CD4-positive, CD25-positive, alpha-beta regulatory T cell (primary cell): ENCODE measurements around the gene CALHM3. TPM values are rescaled to one million over a fixed set of nuclear protein-coding genes. Genes with fewer than 3 reads are reported as not detected.

Experiments used
- ATAC-seq, 2 donors: fragments of 150-1000 bp; cut with Tn5 transposase; one replicate each; pipeline ENCODE4 v1.10.0; 2021; ENCODE audit warnings: low read depth in 2 of 2, moderate number of reproducible peaks in 2 of 2, moderate library complexity in 1 of 2
- DNase-seq, 3 donors: peaks; one replicate each; pipeline versions ENCODE4 v3.0.0 to v3.0.0-alpha.2; 2012 to 2022; ENCODE audit warnings: mixed read lengths in 1 of 3
- H3K27ac ChIP-seq: one replicate; pipeline ENCODE4 v1.7.0; 2013; ENCODE audit warnings: mild to moderate bottlenecking, low read length; ENCODE audit not compliant: insufficient read depth, poor library complexity, severe bottlenecking
- H3K27me3 ChIP-seq: one replicate; pipeline ENCODE4 v1.7.0; 2013; ENCODE audit warnings: low read length; ENCODE audit not compliant: control insufficient read depth, insufficient read depth
- H3K36me3 ChIP-seq: one replicate; pipeline ENCODE4 v1.7.0; 2013; ENCODE audit warnings: mild to moderate bottlenecking, low read length, moderate library complexity; ENCODE audit not compliant: control insufficient read depth, insufficient read depth
- H3K4me1 ChIP-seq: 2 replicates; pipeline ENCODE4 v1.7.0; 2013; ENCODE audit warnings: mild to moderate bottlenecking, low read length; ENCODE audit not compliant: insufficient read depth, control insufficient read depth, poor library complexity, severe bottlenecking
- H3K4me3 ChIP-seq: one replicate; pipeline ENCODE4 v1.7.0; 2013; ENCODE audit warnings: low read depth, mild to moderate bottlenecking, low read length, moderate library complexity
- H3K9me3 ChIP-seq, 2 experiments: 1 replicate in 1 of 2; 2 replicates in 1 of 2; pipeline ENCODE4 v1.7.0; 2013; ENCODE audit warnings: low read length in 2 of 2, mild to moderate bottlenecking in 1 of 2, moderate library complexity in 1 of 2; ENCODE audit not compliant: control insufficient read depth in 2 of 2
- H3K27ac Mint-ChIP-seq, 3 donors: one replicate each; pipeline ENCODE4 v1.8.0; 2020 to 2022; ENCODE audit warnings: mild to moderate bottlenecking in 3 of 3, mixed read lengths in 3 of 3, moderate library complexity in 2 of 3
- H3K27me3 Mint-ChIP-seq: one replicate; pipeline ENCODE4 v1.8.0; 2022; ENCODE audit warnings: mild to moderate bottlenecking, mixed read lengths
- H3K36me3 Mint-ChIP-seq: one replicate; pipeline ENCODE4 v1.8.0; 2020; ENCODE audit warnings: mixed read lengths
- H3K4me1 Mint-ChIP-seq, 4 donors: one replicate each; pipeline ENCODE4 v1.8.0; 2020 to 2022; ENCODE audit warnings: mixed read lengths in 4 of 4, mild to moderate bottlenecking in 1 of 4
- H3K4me3 Mint-ChIP-seq, 4 donors: one replicate each; pipeline ENCODE4 v1.8.0; 2020 to 2022; ENCODE audit warnings: mild to moderate bottlenecking in 4 of 4, mixed read lengths in 4 of 4, moderate library complexity in 3 of 4
- H3K9me3 Mint-ChIP-seq, 7 donors: one replicate each; pipeline ENCODE4 v1.8.0; 2020 to 2022; ENCODE audit warnings: mixed read lengths in 7 of 7, mild to moderate bottlenecking in 3 of 7, moderate library complexity in 2 of 7
- polyA plus RNA-seq, 4 donors: library from polyadenylated mRNA; unstranded; fragments of 300-500 nt; fragmentation: Illumina TruSeq; gene quantifications; one replicate each; pipeline ENCODE4 v1.2.3, GENCODE V29; 2021
- total RNA-seq: library from RNA; stranded (reverse); gene quantifications from one replicate; pipeline ENCODE4 v1.2.3, GENCODE V29; 2022

CALHM3 gene
- total and polyA plus RNA-seq, 5 donors from 2014 or later = not detected

- H3K27me3 ChIP-seq = peaks cover 12% of the 10 kb centered on the region
- no peaks in the 10 kb centered on the region for H3K9me3 ChIP-seq
- no peaks in the 10 kb centered on the region for H3K36me3 ChIP-seq
- Mint-ChIP-seq H3K4me1 (peaks cover 0 to 6% (median 4%) of the 10 kb centered on the region in 4 donors), H3K27ac (peak overlapping the region in 1 of 3 donors; percentile 45), H3K27me3 (peaks cover 43% of the 10 kb centered on the region), H3K9me3 (peaks cover 0 to 4% (median 0%) of the 10 kb centered on the region in 7 donors), H3K4me3 (no peak overlapping the region), H3K36me3 (no peaks in the 10 kb centered on the region)
- H3K4me1 ChIP-seq = no peaks in the 10 kb centered on the region
- H3K4me3 ChIP-seq = no peak overlapping the region
- H3K27ac ChIP-seq = no peak overlapping the region
- ATAC-seq (no peak), DNase-seq (no peak)
Observed at GRCh38 chr10:103500481-103500880, 21.4 kb upstream of the CALHM3 start.

- Histone ChIP-seq H3K36me3 (no peaks in the 10 kb centered on the region), H3K4me3 (no peak overlapping the region), H3K4me1 (no peaks in the 10 kb centered on the region), H3K27ac (no peak overlapping the region), H3K9me3 (no peaks in the 10 kb centered on the region), H3K27me3 (peaks cover 16% of the 10 kb centered on the region)
- ATAC-seq = no peak
- peaks cover 49% of the 10 kb centered on the region for H3K27me3 Mint-ChIP-seq
- no peak overlapping the region for H3K27ac Mint-ChIP-seq
- peaks cover 0 to 6% (median 4%) of the 10 kb centered on the region in 4 donors for H3K4me1 Mint-ChIP-seq
- H3K36me3 Mint-ChIP-seq = no peaks in the 10 kb centered on the region
- no peak for DNase-seq
- H3K9me3 Mint-ChIP-seq = peaks cover 0 to 4% (median 0%) of the 10 kb centered on the region in 7 donors
- peak overlapping the region in 1 of 4 donors; percentile 27 for H3K4me3 Mint-ChIP-seq
Observed at GRCh38 chr10:103499881-103500280, 20.8 kb upstream of the CALHM3 start.

GRCh38 chr10:103498936-103499638 lies 20.0 kb upstream of the CALHM3 start:
- H3K9me3 Mint-ChIP-seq = peaks cover 0 to 1% (median 0%) of the 10 kb centered on the region in 7 donors

GRCh38 chr10:103497161-103497915 lies 18.3 kb upstream of the CALHM3 start:
- Histone ChIP-seq H3K36me3 (no peaks in the 10 kb centered on the region), H3K4me3 (no peak overlapping the region), H3K9me3 (no peaks in the 10 kb centered on the region), H3K4me1 (peaks cover 10% of the 10 kb centered on the region), H3K27me3 (peaks cover 22% of the 10 kb centered on the region), H3K27ac (no peak overlapping the region)
- peaks cover 56% of the 10 kb centered on the region for H3K27me3 Mint-ChIP-seq
- no peak overlapping the region for H3K27ac Mint-ChIP-seq
- H3K36me3 Mint-ChIP-seq = no peaks in the 10 kb centered on the region
- ATAC-seq = no peak
- H3K4me1 Mint-ChIP-seq = peaks cover 0 to 17% (median 3%) of the 10 kb centered on the region in 4 donors
- no peak for DNase-seq
- H3K4me3 Mint-ChIP-seq = peak overlapping the region in 1 of 4 donors; percentile 32
- H3K9me3 Mint-ChIP-seq = peaks cover 0 to 2% (median 0%) of the 10 kb centered on the region in 7 donors

More at GRCh38 chr10:103498936-103499638, 20.0 kb upstream of the CALHM3 start:
- peaks cover 51% of the 10 kb centered on the region for H3K27me3 Mint-ChIP-seq
- H3K27ac Mint-ChIP-seq = no peak overlapping the region
- Histone ChIP-seq H3K27ac (no peak overlapping the region), H3K36me3 (no peaks in the 10 kb centered on the region), H3K9me3 (no peaks in the 10 kb centered on the region), H3K4me3 (no peak overlapping the region), H3K4me1 (peaks cover 5% of the 10 kb centered on the region), H3K27me3 (peaks cover 19% of the 10 kb centered on the region)
- no peak overlapping the region for H3K4me3 Mint-ChIP-seq
- ATAC-seq = no peak
- H3K4me1 Mint-ChIP-seq = peaks cover 0 to 9% (median 1%) of the 10 kb centered on the region in 4 donors
- H3K36me3 Mint-ChIP-seq = no peaks in the 10 kb centered on the region
- DNase-seq = no peak

DNA sequence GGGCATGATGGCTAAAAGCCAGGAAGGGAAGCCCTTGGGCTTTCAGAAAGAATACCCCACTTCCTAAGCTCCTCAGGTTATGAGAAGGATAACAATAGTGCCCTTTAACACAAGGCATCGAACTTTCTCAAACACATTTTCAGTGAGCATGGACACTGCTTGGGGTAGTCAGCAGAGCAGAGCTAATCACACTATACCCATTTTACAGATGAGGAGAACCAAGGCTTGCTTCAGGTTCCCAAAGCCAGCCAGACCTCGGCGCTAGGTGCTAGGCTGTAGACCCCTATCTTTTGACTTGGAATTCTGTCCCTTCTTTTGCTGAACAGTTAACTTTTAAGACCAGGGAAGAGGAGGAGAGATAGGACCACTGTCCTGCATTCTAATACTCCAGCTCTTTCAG lies 16.3 kb upstream of the CALHM3 start:
- H3K36me3 Mint-ChIP-seq = no peaks in the 10 kb centered on the region
- no peak overlapping the region for H3K4me3 ChIP-seq
- peaks cover 0 to 2% (median 0%) of the 10 kb centered on the region in 7 donors for H3K9me3 Mint-ChIP-seq
- DNase-seq (no peak), ATAC-seq (no peak)
- peaks cover 55% of the 10 kb centered on the region for H3K27me3 Mint-ChIP-seq
- H3K27me3 ChIP-seq = peaks cover 22% of the 10 kb centered on the region
- no peaks in the 10 kb centered on the region for H3K36me3 ChIP-seq
- peaks cover 17% of the 10 kb centered on the region for H3K4me1 ChIP-seq
- H3K27ac Mint-ChIP-seq = no peak overlapping the region
- H3K4me3 Mint-ChIP-seq = peak overlapping the region in 3 of 4 donors; percentile 66 to 88 (median 68)
- H3K4me1 Mint-ChIP-seq = peaks cover 0 to 35% (median 5%) of the 10 kb centered on the region in 4 donors
- no peaks in the 10 kb centered on the region for H3K9me3 ChIP-seq
- no peak overlapping the region for H3K27ac ChIP-seq

GRCh38 chr10:103493916-103494877 lies 15.2 kb upstream of the CALHM3 start:
- H3K4me1 Mint-ChIP-seq = peaks cover 0 to 39% (median 7%) of the 10 kb centered on the region in 4 donors
- ATAC-seq (peak; percentile 29 to 37), DNase-seq (peak in 1 of 3 donors; percentile 41)
- H3K27me3 Mint-ChIP-seq = peaks cover 44% of the 10 kb centered on the region
- H3K9me3 Mint-ChIP-seq = peaks cover 0 to 2% (median 0%) of the 10 kb centered on the region in 7 donors
- Histone ChIP-seq H3K27ac (no peak overlapping the region), H3K4me1 (peaks cover 17% of the 10 kb centered on the region), H3K36me3 (no peaks in the 10 kb centered on the region), H3K9me3 (no peaks in the 10 kb centered on the region), H3K4me3 (no peak overlapping the region), H3K27me3 (peaks cover 22% of the 10 kb centered on the region)
- no peak overlapping the region for H3K27ac Mint-ChIP-seq
- H3K4me3 Mint-ChIP-seq = peak overlapping the region in 3 of 4 donors; percentile 66 to 72 (median 68)
- H3K36me3 Mint-ChIP-seq = no peaks in the 10 kb centered on the region

GRCh38 chr10:103493362-103493915 lies 14.4 kb upstream of the CALHM3 start, which contains the start of gene NEURL1:
Gene NEURL1, plus strand, starts transcription at chr10:103493705. Its CDS starts 683 bp downstream, at chr10:103494388.
- ATAC-seq (no peak), DNase-seq (peak in 1 of 3 donors; percentile 40)
- Histone ChIP-seq H3K36me3 (no peaks in the 10 kb centered on the region), H3K27me3 (peaks cover 22% of the 10 kb centered on the region), H3K9me3 (no peaks in the 10 kb centered on the region), H3K27ac (no peak within 1 kb of the TSS), H3K4me3 (no peak within 1 kb of the TSS), H3K4me1 (peaks cover 17% of the 10 kb centered on the region)
- Mint-ChIP-seq H3K4me1 (peaks cover 0 to 39% (median 7%) of the 10 kb centered on the region in 4 donors), H3K27me3 (peaks cover 44% of the 10 kb centered on the region), H3K36me3 (no peaks in the 10 kb centered on the region), H3K9me3 (peaks cover 0 to 2% (median 0%) of the 10 kb centered on the region in 7 donors), H3K27ac (peak within 1 kb of the TSS in 2 of 3 donors; percentile 32 to 62), H3K4me3 (peak within 1 kb of the TSS; percentile 5 to 88 (median 83))
